Left kidney (tissue), 8 donors: ENCODE measurements around the gene ICAM3. TPM values are rescaled to one million over a fixed set of nuclear protein-coding genes. Genes with fewer than 3 reads are reported as not detected.
"Not testable (repeated sequence)": the region's sequence is repeated elsewhere in the genome, so short reads cannot be mapped to it uniquely, and the experiment has no call there.

Source experiments
- DNase-seq: peaks from one replicate; pipeline ENCODE4 v3.0.0-alpha.2; 2013
- long read RNA-seq, 8 donors: transcript quantifications; one replicate each; lab custom pipeline, GENCODE V29; 2026
- polyA plus RNA-seq: library from polyadenylated mRNA; unstranded; fragments of 120-200 nt; gene quantifications from one replicate; pipeline ENCODE4 v1.2.1, GENCODE V29; 2013; ENCODE audit not compliant: insufficient read length

The ICAM3 gene, protein sequence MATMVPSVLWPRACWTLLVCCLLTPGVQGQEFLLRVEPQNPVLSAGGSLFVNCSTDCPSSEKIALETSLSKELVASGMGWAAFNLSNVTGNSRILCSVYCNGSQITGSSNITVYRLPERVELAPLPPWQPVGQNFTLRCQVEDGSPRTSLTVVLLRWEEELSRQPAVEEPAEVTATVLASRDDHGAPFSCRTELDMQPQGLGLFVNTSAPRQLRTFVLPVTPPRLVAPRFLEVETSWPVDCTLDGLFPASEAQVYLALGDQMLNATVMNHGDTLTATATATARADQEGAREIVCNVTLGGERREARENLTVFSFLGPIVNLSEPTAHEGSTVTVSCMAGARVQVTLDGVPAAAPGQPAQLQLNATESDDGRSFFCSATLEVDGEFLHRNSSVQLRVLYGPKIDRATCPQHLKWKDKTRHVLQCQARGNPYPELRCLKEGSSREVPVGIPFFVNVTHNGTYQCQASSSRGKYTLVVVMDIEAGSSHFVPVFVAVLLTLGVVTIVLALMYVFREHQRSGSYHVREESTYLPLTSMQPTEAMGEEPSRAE
- polyA plus RNA-seq: 8.1 TPM
- long read RNA-seq, donor 1: 0 reads
- long read RNA-seq, donor 2: 0 reads
- long read RNA-seq, donor 3: 0 reads
- long read RNA-seq, donor 4: 0 reads
- long read RNA-seq, donor 5, partial matches to known transcripts: 12 of 13 reads
- long read RNA-seq, donor 5, other reads (novel, unspliced or antisense): 0 of 13 reads
- long read RNA-seq, donor 6: 0 reads
- long read RNA-seq, donor 7, partial matches to known transcripts: 5 of 5 reads
- long read RNA-seq, donor 7, other reads (novel, unspliced or antisense): 0 of 5 reads
- long read RNA-seq, donor 8: 0 reads

DNA sequence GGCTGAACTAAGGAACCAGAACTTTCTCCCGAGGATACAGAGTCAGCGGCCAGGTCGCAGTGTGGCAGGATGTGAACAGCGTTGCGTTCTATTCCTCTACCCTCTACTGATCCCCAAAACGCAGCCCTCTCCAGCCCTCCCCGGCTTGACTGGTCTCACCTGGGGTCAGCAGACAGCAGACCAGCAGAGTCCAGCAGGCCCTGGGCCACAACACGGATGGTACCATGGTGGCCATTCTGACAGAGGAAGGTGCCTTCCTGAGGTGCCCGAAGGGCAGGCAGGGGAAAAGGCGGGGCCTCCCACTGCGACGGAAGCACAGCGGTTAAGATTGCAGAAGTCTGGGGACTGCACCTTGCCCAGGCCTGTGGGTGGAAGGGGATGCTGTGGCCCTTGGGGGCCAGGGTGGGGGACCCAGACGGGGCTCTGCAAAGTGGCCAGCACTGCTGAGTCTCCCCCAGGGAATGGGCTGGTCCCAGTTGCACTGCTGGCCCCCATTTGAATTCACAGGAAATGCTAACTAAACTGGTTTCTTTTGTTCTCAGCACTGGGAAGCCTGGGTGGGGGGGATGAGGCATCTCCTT lies at the start of gene ICAM3:
Gene ICAM3 (minus strand): TSS at position 245 of the 581 bp plus-strand sequence. CDS start 10 bp downstream, at position 235.
- DNase-seq: no peak

- DNase-seq: peak; percentile 87
Observed at GRCh38 chr19:10388957-10389356, 49.5 kb upstream of the ICAM3 start.

- DNase-seq: no peak
Observed at GRCh38 chr19:10384580-10384979, 45.2 kb upstream of the ICAM3 start.

GRCh38 chr19:10383223-10383499 lies 43.7 kb upstream of the ICAM3 start:
- DNase-seq: not testable (repeated sequence)

GRCh38 chr19:10380313-10381102 lies 41.1 kb upstream of the ICAM3 start, which contains the start of gene TYK2:
TYK2 (minus strand) TSS chr19:10380572; CDS start chr19:10378406, 2,166 bp downstream.
- DNase-seq: peak; percentile 99

- peak; percentile 3 for DNase-seq
Observed at GRCh38 chr19:10379880-10380312, 40.5 kb upstream of the ICAM3 start.

- no peak for DNase-seq
Observed at GRCh38 chr19:10378124-10378523, 38.7 kb upstream of the ICAM3 start.

DNA sequence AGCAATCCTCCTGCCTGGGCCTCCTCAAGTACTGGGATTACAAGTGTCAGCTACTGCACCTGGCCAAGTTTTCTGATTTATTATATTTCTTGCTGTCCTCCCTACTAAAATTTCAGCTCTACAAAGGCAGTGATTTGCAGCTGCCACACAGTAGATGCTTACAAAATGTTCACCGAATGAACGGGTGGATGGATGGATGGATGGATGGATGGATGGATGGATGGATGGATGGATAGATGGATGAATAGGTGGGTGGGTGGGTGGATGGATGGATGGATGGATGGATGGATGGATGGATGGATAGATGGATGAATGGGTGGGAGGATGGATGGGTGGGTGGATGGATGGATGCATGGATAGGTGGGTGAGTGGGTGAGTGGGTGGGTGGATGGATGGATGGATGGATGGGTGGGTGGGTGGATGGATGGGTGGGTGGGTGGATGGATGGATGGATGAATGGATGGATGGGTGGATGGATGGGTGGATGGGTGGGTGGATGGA lies 37.8 kb upstream of the ICAM3 start:
- DNase-seq: not testable (repeated sequence)

DNA sequence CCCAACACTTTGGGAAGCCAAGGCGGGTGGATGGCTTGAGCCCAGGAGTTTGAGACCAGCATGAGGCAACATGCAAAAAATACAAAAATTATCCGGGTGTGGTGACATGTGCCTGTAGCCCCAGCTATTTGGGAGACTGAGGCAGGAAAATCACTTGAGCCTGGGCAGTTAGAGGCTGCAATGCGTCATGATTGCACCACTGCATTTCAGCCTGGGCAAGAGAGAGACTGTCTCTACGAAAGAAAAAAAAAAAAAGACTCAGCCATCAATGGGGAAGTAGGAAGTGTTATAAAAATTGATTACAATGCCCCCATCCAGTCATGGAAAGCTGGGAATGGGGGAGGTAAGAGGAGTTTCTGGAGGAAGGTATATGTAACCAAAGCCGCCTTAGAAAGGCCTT lies 35.5 kb upstream of the ICAM3 start:
- DNase-seq: no peak

DNA sequence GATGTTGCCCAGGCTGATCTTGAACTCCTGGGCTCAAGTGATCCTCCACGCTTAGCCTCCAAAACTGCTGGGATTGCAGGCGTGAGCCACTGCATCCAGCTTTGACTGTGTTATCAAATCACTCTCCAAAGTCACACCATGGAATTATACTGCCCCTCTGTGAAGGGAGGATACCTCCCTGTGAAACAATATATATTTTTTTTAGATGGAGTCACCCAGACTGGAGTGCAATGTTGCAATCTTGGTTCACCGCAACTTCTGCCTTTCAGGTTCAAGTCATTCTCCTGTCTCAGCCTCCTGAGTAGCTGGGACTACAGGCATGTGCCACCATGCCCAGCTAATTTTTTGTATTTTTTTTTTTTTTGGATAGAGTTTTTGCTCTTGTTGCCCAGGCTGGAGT lies 33.3 kb upstream of the ICAM3 start:
- no peak for DNase-seq

DNA sequence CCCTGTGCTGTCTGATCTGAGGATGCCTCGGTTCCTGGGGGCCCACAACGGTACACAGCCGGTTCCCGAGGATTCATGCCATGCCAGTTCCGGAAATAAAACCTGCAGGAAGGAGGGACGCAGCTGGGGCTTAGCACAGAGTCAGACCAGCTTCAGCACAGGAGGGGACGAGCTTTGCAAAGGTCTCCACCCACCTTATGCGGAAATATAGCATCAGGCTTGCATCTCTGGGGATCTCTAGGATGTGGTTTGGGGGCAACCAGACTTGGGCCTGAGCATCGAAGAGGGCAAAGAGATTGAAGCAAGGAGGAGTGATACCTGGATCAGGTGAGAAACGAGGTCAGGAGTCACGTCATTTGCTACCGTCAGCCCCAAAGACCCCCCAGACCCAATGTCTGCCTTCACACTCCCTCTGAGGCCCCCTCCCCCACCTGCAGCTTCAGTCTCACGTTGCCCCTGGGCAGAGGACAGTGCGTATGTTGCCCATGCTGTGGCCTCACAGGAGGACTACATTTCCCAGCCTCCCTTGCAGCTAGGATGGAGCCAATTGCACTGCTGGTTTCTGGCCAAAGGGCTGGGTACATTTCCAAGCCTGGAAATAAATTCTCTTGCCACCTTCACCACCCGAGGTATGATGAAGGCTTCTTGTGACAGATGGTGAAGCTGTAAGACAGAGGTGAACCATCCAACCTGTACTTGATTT lies 28.8 kb upstream of the ICAM3 start:
- DNase-seq: no peak

GRCh38 chr19:10366950-10367512 lies 27.6 kb upstream of the ICAM3 start:
- not testable (repeated sequence) for DNase-seq

- no peak for DNase-seq
Observed at GRCh38 chr19:10365518-10365917, 26.1 kb upstream of the ICAM3 start.

DNA sequence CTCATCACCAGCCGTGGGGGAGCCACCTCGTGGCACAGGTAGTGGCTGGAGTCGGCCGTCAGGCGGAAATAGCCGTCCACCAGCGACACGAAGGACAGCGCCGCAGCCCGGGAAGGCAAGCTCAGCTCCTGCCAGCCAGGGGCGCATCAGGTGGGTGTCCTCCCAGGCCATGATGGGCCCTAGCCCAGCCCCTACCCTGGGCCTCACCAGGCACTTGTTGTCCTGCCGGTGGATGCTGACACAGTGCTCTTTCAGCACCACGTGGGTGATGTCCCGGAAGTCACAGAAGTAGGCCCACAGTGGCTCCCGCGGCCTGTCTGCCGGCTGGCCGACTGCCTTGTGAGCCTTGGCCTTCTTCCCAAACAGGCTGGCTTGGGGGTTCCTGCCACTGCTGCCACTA lies 25.2 kb upstream of the ICAM3 start:
- DNase-seq: no peak

DNA sequence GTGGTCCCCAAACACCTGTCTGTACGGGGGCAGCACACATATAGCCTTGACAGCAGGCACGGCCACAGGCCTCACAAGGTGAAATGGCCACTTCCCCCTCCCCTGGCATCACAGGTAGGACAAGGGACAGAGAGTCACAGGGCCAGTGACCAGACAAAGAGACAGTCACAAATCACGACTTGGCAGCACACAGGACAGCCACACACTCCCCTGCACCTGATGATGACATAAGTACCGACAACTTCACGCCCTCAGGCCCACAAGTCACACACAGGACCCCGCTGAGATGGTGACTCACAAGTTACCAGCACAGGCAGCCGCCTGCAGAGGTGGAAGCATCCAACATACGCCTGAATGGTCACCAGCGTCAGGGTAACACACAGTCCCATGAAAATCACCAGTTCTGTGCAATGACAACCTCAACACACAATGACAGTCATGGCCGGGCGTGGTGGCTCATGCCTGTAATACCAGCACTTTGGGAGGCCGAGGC lies 24.4 kb upstream of the ICAM3 start:
- DNase-seq: no peak

- no peak for DNase-seq
Observed at GRCh38 chr19:10362259-10362658, 22.8 kb upstream of the ICAM3 start.

GRCh38 chr19:10361569-10362011 lies 22.2 kb upstream of the ICAM3 start:
- DNase-seq: no peak

DNA sequence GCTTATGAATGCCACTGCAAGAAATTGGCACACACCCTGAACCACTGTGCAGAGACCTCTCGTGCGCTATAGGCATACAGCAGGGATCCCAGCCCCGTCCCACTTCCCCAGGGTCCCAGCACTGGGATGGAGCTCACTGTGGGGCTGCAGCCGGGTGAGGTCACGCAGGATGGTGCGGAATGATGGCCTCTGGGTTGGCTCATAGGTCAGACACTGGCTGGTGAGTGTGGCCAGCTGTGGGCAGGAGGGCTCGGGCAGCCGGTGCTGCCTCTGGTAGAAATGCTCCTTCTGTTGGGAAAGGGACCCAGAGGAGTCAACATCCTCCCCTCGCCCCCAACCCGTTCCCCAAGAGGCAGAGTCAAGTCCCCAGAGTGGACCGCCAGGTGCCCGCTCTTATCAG lies 17.0 kb upstream of the ICAM3 start:
- DNase-seq: no peak

DNA sequence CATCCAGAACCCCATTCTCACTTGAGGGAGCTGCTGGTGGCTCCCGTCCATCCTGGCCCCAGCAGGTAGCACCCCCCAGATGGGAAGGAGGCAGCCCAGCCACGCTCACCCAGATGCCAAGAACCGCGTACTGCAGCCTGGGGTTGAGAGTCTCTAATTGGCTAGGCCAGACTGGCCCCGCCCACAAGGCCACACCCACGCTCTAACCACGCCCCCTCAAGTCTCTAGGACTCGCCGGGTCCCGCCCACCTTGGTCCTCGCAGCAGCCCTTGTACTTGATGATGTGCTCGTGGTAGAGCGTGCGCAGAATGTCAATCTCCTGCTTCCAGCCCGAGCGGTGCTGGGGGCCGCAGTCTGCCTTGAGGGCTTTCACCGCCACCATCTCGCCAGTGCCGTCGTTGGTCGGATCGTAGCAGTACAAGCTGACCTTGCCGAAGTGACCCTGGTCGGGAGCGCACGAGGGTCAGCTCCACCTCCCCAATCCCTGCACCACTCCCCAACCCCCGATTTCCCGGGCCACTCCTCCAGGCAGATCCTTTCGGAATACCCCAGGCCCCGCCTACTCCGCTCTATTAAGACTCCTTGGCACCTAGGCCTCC lies 14.5 kb upstream of the ICAM3 start:
- no peak for DNase-seq
